GM13976 (cell line): ENCODE data around the gene LSG1.

Experiments
- DNase-seq: peaks from one replicate; pipeline ENCODE4 v3.0.0; 2012; ENCODE audit warnings: low spot score
- CTCF ChIP-seq: IDR thresholded peaks from 2 replicates; pipeline ENCODE4 v1.5.1; 2012; ENCODE audit warnings: borderline replicate concordance, mild to moderate bottlenecking; ENCODE audit not compliant: insufficient read depth; ENCODE audit errors: extremely low read depth, missing control alignments, control extremely low read depth
- in situ Hi-C: fragments of 300-500 bp; cut with MboI; formaldehyde crosslinking; loops from one replicate; pipeline ENCODE4 v1.12.0; 2022; ENCODE audit warnings: low sequenced_read_pairs, mixed read lengths, inconsistent platforms; ENCODE audit not compliant: unreplicated experiment

The LSG1 gene

GRCh38 chr3:194598771-194599557, 73.0 kb downstream of the LSG1 start:
- no peak for DNase-seq
- TF ChIP-seq CTCF = no peak
- in situ Hi-C loops = loop anchor here (25.0 kb wide), 1 partner anchor 262 kb away; no protein-coding TSS in a partner anchor

GRCh38 chr3:194596906-194597305, 75.1 kb downstream of the LSG1 start:
- DNase-seq = no peak
- in situ Hi-C loops = loop anchor here (25.0 kb wide), 1 partner anchor 260 kb away; no protein-coding TSS in a partner anchor
- no peak for TF ChIP-seq CTCF

- no peak for TF ChIP-seq CTCF
- in situ Hi-C loops = loop anchor here (25.0 kb wide), 1 partner anchor 256 kb away; no protein-coding TSS in a partner anchor
- no peak for DNase-seq
Observed at GRCh38 chr3:194592798-194593752, 78.9 kb downstream of the LSG1 start.
